Activated CD8-positive, alpha-beta memory T cell treated with anti-CD3 and anti-CD28 coated beads for 36 hours (primary cell): ENCODE results near the gene GPR39. TPM values are rescaled to one million over a fixed set of nuclear protein-coding genes. Genes with fewer than 3 reads are reported as not detected.

Source experiments
- CTCF ChIA-PET: fragments of 350-600 bp; sonication (Branson Sonifier 250); formaldehyde crosslinking; loops from one replicate; lab custom pipeline; 2021; ENCODE audit warnings: antibody characterized with exemption; lab: Charles Lee
- POLR2A ChIA-PET: fragments of 350-600 bp; sonication (Branson Sonifier 250); formaldehyde crosslinking; loops from one replicate; lab custom pipeline; 2021; ENCODE audit warnings: antibody characterized with exemption; lab: Charles Lee
- total RNA-seq, 2 experiments: library from RNA; stranded (reverse); gene quantifications; one replicate each; pipeline ENCODE4 v1.2.3, GENCODE V29; 2021

The GPR39 gene
- total RNA-seq, 2 experiments from 2014 or later = not detected

GRCh38 chr2:132652474-132652873 is 235.9 kb downstream of the GPR39 start:
- ChIA-PET POLR2A (no interaction called here), CTCF (no interaction called here)

- POLR2A ChIA-PET = no interaction called here
- CTCF ChIA-PET = no interaction called here
Measured at GRCh38 chr2:132654335-132654734, 237.7 kb downstream of the GPR39 start.

- POLR2A ChIA-PET = no interaction called here
Measured at GRCh38 chr2:132654968-132655367, 238.4 kb downstream of the GPR39 start.

GRCh38 chr2:132656266-132656975 is 239.8 kb downstream of the GPR39 start:
- POLR2A ChIA-PET = no interaction called here
- CTCF ChIA-PET = no interaction called here

More at GRCh38 chr2:132654968-132655367, 238.4 kb downstream of the GPR39 start:
- CTCF ChIA-PET = interaction anchor here (0.7 kb wide), 1 partner anchor 9 kb away, joined by 3 read pairs; no protein-coding TSS in a partner anchor

- ChIA-PET POLR2A (no interaction called here), CTCF (no interaction called here)
Measured at GRCh38 chr2:132659331-132659730, 242.7 kb downstream of the GPR39 start.

- CTCF ChIA-PET = no interaction called here
- POLR2A ChIA-PET = no interaction called here
Measured at GRCh38 chr2:132662732-132663131, 246.1 kb downstream of the GPR39 start.

DNA sequence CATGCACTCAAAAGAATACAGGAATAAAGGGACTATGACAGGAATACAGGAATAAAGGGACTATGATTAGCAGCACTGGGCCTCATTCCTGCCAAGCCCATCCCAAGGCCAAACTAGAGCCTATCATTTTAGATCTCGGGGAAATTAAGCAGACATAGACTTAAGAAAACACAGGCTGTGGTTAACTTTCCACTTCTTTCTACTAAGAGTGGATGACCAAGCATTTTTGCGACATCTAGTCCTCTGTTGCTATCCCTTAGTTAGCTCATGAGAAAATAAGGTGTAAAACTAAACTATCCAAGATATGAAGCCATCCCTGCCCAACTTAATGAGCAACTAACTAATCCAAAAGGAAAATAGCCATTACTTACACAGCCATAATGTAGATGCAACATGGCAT is 247.5 kb downstream of the GPR39 start:
- ChIA-PET POLR2A (no interaction called here), CTCF (no interaction called here)

DNA sequence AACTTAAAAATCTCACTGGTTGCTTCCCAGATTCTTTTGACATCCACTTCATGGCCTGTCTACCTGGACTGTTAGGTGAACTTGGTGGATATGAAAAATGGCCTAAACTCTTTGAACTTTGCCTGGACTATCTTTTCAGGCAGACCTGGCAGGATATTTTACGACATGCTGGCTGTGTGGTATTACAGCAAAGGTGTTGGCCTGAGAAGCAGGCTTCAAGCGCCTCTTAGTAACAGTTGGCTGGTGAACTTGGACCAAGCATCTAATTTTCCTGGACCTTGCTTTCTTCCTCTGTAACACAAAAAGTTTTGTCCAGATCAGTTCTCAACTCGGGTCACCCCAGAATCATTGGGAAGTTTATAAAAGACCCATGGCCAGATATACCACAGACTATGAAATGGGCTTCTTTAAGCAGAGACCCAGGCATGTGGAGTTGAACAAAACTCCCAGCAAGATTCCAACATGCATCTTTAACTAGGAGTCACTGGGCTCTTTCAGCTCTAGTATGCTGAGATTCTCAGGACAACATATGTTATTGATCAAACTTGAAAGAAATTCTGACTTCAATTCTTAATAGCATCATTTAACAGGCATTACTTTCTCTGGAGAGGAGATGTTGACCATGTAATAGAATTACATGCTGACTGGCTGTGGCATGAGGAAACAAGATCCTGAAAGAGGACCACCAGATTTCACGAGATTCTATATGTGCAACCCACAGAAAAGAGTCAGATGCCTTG is 249.0 kb downstream of the GPR39 start:
- POLR2A ChIA-PET = no interaction called here
- CTCF ChIA-PET = no interaction called here

DNA sequence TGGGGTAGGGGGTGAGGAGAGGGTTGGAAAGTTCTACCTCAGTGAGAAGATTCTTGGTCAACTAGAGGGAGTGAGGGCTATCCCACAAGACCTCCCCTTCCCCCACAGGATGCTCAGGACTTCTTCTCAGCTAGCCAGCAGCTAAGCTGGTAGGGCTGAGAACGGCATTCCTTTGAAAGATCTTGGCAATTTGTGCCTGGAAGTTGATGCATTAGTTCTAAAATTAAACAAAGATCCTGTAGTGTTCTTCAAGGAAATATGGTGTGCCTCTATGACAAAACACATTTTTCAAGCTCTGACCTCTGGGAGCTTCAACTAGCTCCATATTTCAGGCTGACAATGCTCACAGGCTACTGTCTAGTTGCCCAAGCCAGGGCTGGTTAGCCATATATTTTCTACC is 251.1 kb downstream of the GPR39 start:
- ChIA-PET CTCF (no interaction called here), POLR2A (no interaction called here)

GRCh38 chr2:132668189-132668823 is 251.7 kb downstream of the GPR39 start:
- POLR2A ChIA-PET = no interaction called here
- CTCF ChIA-PET = no interaction called here

DNA sequence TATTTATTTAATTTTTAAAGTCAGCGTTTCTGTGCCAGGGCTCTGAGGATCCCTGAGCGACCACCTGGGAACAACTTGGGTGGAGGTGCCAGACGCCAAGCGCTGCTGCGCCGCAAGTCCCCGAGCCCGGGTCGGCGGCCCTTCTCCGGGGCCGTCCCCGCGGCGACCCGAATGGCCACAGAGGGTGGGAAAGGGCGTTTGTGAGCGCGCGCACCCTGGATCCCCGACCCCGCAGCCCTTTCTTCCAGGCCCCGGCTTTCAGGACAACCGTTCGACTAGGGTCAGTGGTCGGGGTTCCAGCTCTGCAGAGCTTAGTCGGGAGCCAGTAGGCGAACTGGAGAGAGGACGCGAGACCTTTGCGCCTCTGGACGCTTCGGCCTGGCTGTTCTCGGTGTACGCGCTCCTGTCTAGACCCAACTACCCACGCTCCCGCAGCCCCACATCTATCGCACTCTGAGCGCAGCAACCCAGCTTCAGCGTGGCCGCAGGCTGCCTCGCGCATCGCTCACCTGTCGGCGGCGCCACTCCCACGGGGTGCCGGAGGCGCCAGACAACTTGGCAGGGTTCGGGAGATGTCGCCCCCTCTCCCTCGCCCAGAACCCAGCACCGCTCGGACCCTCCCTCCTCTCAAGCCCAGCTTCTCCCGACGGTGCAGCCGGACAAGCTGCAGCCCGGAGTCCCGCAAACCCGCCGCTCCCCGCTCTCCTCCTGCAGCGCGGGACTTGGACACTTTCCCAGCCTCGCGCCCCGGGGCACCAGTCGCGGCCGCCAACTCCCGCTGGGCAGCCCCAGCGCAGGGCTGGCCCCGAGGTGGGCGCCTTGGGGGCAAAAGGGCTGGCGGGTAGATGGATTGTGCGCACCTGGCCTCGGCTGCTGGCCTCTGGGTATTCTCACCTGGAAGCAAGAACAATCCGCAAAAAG is 252.6 kb downstream of the GPR39 start:
- ChIA-PET POLR2A (no interaction called here), CTCF (no interaction called here)

GRCh38 chr2:132669908-132670495 is 253.4 kb downstream of the GPR39 start, which contains the start of gene LYPD1:
Gene LYPD1, minus strand, starts transcription at chr2:132670205. Its CDS starts 273 bp downstream, at chr2:132669932.
- ChIA-PET CTCF (no interaction called here), POLR2A (no interaction called here)

GRCh38 chr2:132670496-132671150 is 254.0 kb downstream of the GPR39 start:
- ChIA-PET CTCF (no interaction called here), POLR2A (no interaction called here)

DNA sequence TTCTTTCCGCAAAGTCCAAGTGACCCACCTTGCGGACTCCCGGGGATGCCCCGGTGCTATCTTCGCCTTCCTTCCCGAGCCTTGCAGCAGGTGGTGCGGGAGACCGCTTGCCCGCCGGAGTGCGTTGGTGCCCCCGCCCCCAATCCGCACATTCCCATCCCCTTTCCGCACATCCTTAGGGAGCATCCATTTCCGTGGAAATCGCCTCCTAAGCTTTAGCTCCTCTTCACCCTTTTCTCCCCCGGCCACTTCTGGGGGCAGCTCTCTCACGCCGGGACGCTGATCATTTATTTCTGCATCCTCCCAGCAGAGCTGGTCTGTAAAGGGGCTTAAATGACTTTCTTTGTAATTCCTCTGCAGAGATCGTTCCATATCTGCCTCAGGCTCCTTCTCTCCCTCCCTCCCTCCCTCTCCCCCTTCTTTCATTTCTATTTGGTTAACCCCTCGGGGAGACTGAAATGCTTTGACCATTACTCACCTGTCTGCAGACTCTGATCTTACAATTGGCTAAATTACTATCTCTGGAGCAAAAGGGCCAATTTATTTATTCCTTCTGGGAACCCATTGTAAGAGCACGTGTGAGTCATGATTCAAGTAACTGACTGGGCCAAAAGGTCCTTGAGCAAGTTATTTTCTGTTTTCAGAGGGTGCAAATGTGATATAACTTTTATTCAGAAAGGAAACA is 254.7 kb downstream of the GPR39 start:
- POLR2A ChIA-PET = no interaction called here
- CTCF ChIA-PET = no interaction called here

DNA sequence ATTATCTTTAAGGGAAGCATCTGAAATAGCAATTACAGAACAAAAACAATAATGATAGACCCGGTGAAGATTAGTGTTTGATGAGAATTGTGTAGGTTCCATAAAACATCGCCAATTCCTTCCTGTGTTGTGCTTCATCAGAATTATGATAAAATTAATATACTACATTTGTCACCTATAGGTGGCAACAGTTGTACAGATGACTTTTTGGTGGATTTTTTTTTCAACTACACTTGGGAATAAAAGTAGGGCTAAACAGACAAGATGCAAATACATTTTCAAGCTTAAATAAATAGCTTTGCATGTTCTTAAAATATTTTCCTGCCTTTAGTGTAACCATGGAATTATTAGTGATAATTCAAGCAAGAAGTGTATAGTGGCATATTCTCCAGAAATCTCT is 260.4 kb downstream of the GPR39 start:
- CTCF ChIA-PET = no interaction called here
- POLR2A ChIA-PET = no interaction called here

DNA sequence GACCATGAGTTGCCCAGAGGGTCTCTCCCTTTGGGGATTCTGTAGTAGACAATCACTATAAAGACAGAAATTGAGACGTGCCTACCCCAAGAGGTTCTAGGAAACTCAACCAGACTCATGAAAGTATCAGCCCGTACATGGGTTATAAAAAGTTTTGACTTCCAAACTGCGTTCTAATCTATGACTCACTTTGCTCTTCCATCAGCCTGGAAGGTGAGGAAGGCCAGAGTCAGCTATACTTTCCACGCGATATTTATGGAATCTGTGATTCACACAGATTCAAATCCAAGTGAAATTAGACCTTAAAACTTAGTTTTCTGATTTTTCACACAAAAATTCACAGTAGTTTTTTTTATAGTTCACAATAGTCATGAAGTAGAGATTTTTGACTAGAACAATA is 261.1 kb downstream of the GPR39 start:
- POLR2A ChIA-PET = no interaction called here

DNA sequence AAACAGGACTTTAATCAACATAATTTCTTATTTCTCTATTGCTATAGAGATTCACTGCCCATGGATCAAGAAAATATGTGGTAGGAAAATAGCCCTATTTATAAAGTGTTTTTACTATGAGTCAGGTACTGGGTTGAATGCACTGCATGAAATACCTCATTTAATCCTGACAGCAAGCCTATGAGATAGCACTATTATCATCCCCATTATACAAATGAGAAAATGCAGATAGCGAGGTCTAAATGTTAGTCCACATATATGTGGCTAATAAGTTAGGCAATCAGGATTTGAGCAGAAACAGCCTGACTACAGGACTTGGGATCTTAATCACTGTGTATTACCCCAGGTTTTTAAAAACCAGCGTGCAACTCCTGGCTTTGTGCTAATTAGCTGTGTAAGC is 261.9 kb downstream of the GPR39 start:
- ChIA-PET POLR2A (no interaction called here), CTCF (no interaction called here)

More for the DNA sequence above, 261.1 kb downstream of the GPR39 start:
- CTCF ChIA-PET = no interaction called here

DNA sequence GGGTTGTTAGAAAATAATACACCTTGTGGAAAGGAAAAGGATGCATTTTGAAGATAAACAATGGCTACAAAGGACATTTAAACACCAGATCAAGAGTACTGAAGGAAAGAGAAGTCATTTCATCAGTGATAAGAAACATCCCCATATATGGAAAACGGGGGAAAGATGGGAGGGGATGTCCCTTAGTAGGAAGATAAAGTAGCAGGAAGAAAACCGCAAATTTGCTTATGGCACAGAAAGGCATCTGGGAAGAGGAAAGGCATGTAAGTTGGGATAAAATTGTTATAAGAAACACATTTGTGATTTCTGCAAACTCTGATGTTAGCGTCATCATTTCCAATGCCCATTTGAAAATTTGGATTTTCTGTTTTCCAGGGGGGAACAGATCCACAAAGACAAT is 263.9 kb downstream of the GPR39 start:
- POLR2A ChIA-PET = no interaction called here
- CTCF ChIA-PET = no interaction called here
